Thyroid gland (tissue), 4 donors: ENCODE results near the gene CHST11. TPM values are rescaled to one million over a fixed set of nuclear protein-coding genes. Genes with fewer than 3 reads are reported as not detected.

Experiments used
- DNase-seq, 2 donors: peaks; one replicate each; pipeline ENCODE4 v3.0.0-alpha.2; 2019
- H3K27ac ChIP-seq, 3 donors: fragments of 200-600 bp; sonication (generic); 1 replicate in 2 of 3; 2 replicates in 1 of 3; pipeline ENCODE4 v1.5.1; 2016 to 2019; ENCODE audit warnings: mild to moderate bottlenecking in 1 of 3, moderate library complexity in 1 of 3
- H3K27me3 ChIP-seq: fragments of 200-600 bp; sonication (generic); one replicate; pipeline ENCODE4 v1.5.1; 2019
- H3K36me3 ChIP-seq, 2 donors: fragments of 200-600 bp; sonication (generic); one replicate each; pipeline ENCODE4 v1.5.1; 2016 to 2019
- H3K4me1 ChIP-seq, 2 donors: fragments of 200-600 bp; sonication (generic); one replicate each; pipeline ENCODE4 v1.5.1; 2017 to 2019
- H3K4me3 ChIP-seq, 3 donors: fragments of 200-600 bp; sonication (generic); replicated peaks in 1 of 3; 1 replicate in 2 of 3; 2 replicates in 1 of 3; pipeline ENCODE4 v1.5.1; 2016; ENCODE audit warnings: mild to moderate bottlenecking in 1 of 3
- H3K9me3 ChIP-seq: fragments of 200-600 bp; sonication (generic); one replicate; pipeline ENCODE4 v1.5.1; 2017
- POLR2A ChIP-seq, 2 donors: fragments of 450-650 bp; IDR thresholded peaks; one replicate each; pipeline ENCODE4 v1.6.1; 2017; ENCODE audit warnings: antibody characterized with exemption in 2 of 2, mild to moderate bottlenecking in 2 of 2, moderate library complexity in 1 of 2
- WGBS, 2 donors: methylation state at CpG; one replicate each; pipeline ENCODE4 v1.1.5; 2017; 5-methylcytosine and 5-hydroxymethylcytosine counted together
- intact Hi-C: fragments of 100-400 bp; cut with DNase I; formaldehyde crosslinking; loops from one replicate; pipeline ENCODE4 v1.15.1; 2023
- total RNA-seq, 4 donors: library from RNA; depleted of rRNA; stranded (reverse); fragments of >200 nt; gene quantifications; one replicate each; pipeline ENCODE4 v1.2.3, GENCODE V29; 2016
- TF ChIP-seq, protein P1 (sequence below), 6 experiments: fragments of 200-600 bp in 3 of 6; fragments of 450-650 bp in 3 of 6; sonication (generic) in 3 of 6; IDR thresholded peaks; one replicate each; pipeline ENCODE4 v1.5.1; 2016 to 2019; ENCODE audit warnings: antibody characterized with exemption in 6 of 6, mild to moderate bottlenecking in 2 of 6, inconsistent platforms in 1 of 6, moderate library complexity in 1 of 6

CHST11 gene
- total RNA-seq, 4 donors from 2014 or later: 6.9 to 11.6 (median 8.0) TPM

DNA sequence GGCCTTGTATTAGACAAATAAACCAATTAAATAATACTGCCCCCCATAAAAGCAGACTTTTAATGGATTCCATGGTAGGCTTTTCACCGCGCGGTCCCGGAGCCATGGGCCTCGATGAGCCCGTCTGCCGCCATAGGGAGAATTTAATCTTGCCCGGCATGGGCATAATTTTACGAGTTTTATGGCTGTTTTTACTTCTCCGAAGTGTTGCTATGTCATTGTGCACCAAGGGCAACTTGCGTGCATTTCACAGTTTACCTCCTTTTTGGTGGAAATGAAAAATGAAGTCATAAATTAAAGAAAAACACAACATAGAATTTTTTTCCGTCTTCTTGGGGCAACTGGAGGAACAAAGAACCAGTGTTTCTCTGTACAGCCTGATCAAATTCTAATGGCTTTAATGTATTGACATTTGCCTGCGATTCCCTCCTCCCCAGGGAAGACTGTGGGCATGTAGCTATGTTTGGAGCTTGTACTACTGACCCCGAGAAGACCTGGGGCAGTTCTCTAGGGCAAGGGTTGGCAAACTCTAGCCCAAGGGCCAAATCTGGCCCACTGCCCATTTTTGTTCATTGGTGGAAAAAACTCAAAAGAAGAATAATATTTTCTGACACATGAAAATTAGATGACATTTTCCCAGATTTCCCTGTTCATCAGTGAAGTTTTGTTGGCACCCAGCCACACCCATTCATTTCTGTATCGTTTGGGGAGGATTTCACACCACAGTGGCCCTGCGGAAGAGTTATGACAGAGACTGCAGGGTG, 142.7 kb downstream of the CHST11 start:
- TF ChIP-seq POLR2A (IDR thresholded peaks at IDR 0.05): no peak
- TF ChIP-seq, protein P1, sequence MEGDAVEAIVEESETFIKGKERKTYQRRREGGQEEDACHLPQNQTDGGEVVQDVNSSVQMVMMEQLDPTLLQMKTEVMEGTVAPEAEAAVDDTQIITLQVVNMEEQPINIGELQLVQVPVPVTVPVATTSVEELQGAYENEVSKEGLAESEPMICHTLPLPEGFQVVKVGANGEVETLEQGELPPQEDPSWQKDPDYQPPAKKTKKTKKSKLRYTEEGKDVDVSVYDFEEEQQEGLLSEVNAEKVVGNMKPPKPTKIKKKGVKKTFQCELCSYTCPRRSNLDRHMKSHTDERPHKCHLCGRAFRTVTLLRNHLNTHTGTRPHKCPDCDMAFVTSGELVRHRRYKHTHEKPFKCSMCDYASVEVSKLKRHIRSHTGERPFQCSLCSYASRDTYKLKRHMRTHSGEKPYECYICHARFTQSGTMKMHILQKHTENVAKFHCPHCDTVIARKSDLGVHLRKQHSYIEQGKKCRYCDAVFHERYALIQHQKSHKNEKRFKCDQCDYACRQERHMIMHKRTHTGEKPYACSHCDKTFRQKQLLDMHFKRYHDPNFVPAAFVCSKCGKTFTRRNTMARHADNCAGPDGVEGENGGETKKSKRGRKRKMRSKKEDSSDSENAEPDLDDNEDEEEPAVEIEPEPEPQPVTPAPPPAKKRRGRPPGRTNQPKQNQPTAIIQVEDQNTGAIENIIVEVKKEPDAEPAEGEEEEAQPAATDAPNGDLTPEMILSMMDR (IDR thresholded peaks at IDR 0.05): no peak
- no peak for DNase-seq
- intact Hi-C loops: no loop called here
- H3K9me3 ChIP-seq: no peaks in the 10 kb centered on the region
- WGBS, 2 donors: 89 to 94% methylated on average over 16 of the region's 16 CpGs
- H3K4me1 ChIP-seq: peaks cover 0 to 46% of the 10 kb centered on the region in 2 donors
- H3K4me3 ChIP-seq: no peak overlapping the region
- H3K36me3 ChIP-seq: no peaks in the 10 kb centered on the region
- no peak overlapping the region for H3K27ac ChIP-seq
- no peaks in the 10 kb centered on the region for H3K27me3 ChIP-seq

DNA sequence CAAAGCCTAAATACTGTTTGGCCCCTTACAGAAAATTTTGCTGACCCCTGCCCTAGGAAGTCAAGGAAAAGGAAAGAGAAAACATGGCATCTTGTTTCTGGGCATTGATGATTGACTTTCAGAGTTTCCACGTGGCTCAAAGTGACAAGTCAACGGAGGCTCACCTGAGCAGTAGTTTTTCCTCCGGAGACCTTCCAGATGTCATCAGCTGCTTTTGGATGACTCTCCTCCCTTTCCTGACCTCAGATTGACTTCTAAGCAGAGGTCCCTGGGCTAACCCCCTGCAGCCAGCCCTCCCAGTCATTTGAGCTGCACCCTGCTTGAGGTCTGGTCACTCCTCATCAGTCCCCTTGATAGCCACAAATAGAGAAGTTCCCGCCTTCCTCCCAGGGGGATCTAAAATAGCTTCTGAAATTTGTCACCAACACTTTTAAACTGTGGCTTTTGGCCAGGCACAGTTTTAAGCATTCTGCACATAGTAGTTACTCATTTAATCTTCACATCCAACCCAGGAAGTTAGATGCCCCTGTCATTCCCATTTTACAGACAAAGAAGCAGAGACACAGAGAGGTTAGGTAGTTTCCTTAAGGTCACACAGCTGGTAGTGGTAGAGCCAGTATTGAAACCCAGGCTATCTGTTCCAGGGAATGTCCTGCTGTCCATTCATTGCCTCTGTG, 143.4 kb downstream of the CHST11 start:
- H3K27me3 ChIP-seq: no peaks in the 10 kb centered on the region
- no peak overlapping the region for H3K27ac ChIP-seq
- 95 to 100% methylated on average over 4 of the region's 4 CpGs for WGBS, 2 donors
- no peaks in the 10 kb centered on the region for H3K36me3 ChIP-seq
- H3K4me3 ChIP-seq: no peak overlapping the region
- H3K9me3 ChIP-seq: no peaks in the 10 kb centered on the region
- intact Hi-C loops: no loop called here
- DNase-seq: no peak
- peaks cover 0 to 48% of the 10 kb centered on the region in 2 donors for H3K4me1 ChIP-seq
- TF ChIP-seq POLR2A (IDR thresholded peaks at IDR 0.05): no peak
- TF ChIP-seq, protein P1 (IDR thresholded peaks at IDR 0.05): no peak

DNA sequence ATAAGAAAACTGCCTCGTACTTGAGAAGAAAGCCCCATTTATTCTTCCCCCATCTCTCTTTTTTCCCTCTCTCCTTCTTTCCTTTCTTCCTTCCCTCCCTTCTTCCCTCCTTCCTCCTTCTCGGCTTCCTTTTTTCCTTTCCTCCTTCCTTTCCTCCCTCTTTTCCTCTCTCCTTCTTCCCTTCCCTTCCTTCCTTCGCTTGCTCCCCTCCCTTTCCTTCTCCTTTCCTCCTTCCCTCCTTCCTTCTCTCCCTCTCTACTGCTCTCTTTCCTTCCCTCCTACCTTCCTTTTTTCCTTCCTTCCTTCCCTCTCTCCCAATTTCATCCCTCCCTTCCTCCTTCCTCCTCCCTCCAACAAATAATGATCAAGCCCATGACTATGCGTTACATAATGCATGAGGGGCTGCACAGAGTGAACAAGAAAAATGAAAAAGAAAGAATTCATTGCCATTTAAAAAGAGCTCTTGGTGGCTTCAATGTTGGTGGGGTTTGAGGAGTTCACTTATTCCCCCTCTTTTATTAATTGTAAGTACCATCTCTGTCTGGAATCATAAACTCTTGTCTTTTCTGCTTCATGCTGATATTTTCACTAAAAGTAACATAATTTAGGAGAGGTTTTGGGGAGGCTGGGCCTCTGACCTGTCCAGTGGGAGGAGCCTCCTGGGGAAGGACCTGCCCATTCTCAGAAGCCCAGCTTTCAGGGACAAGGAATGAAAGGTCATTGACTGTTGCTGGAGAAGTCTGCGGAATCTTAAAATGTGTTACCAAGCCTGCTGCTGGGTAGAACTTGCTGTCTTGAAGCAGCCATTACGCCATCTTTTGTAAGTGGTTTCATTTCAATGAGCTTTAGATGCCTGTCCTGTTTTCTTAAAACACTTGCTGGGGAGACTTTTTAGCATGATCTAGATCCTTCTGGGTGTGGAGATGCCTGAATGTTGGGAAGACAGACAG, 144.3 kb downstream of the CHST11 start:
- 78 to 84% methylated on average over 6 of the region's 6 CpGs for WGBS, 2 donors
- Histone ChIP-seq H3K4me3 (no peak overlapping the region), H3K36me3 (no peaks in the 10 kb centered on the region), H3K9me3 (no peaks in the 10 kb centered on the region), H3K27ac (peak overlapping the region in 2 of 3 donors; percentile 49 to 65), H3K4me1 (peaks cover 0 to 41% of the 10 kb centered on the region in 2 donors), H3K27me3 (no peaks in the 10 kb centered on the region)
- DNase-seq: peak; percentile 45 to 55
- intact Hi-C loops: no loop called here
- TF ChIP-seq, protein P1 (IDR thresholded peaks at IDR 0.05): no peak
- no peak for TF ChIP-seq POLR2A (IDR thresholded peaks at IDR 0.05)

DNA sequence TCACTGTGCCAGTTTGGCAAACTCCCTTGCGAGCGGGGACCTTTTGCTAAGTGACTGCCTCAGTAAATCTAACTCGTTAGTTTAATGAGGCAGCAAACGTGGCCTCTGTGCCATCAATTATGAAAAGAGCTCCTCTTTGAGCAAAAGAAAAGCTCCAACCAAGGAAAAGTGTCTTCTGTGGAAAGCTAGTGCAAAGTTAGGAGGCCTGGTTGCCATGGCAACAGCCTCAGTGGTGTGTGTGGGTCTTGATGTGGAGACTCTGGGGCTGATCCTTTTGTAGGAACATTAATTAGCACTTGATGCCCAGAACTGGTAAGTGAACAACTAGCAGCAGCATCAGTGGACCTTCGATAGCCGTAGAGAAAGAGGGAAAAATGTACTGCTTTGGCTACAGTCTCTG, 145.7 kb downstream of the CHST11 start:
- Histone ChIP-seq H3K4me1 (peaks cover 0 to 30% of the 10 kb centered on the region in 2 donors), H3K27me3 (no peaks in the 10 kb centered on the region), H3K36me3 (no peaks in the 10 kb centered on the region), H3K4me3 (no peak overlapping the region), H3K9me3 (no peaks in the 10 kb centered on the region), H3K27ac (no peak overlapping the region)
- no peak for DNase-seq
- intact Hi-C loops: no loop called here
- 100% methylated on average over 6 of the region's 6 CpGs for WGBS, 2 donors
- TF ChIP-seq, protein P1 (IDR thresholded peaks at IDR 0.05): no peak
- TF ChIP-seq POLR2A (IDR thresholded peaks at IDR 0.05): no peak
